GM23248 (cell line): ENCODE results near the gene GMEB2.

Source experiments
- EZH2 ChIP-seq: fragments of 200-600 bp; sonication (generic); IDR thresholded peaks from 2 replicates; pipeline ENCODE4 v1.6.1; 2018; ENCODE audit warnings: antibody characterized with exemption, mild to moderate bottlenecking; ENCODE audit not compliant: insufficient read depth, poor library complexity, severe bottlenecking
- EZH2phosphoT487 ChIP-seq: fragments of 200-600 bp; sonication (generic); IDR thresholded peaks from 2 replicates; pipeline ENCODE4 v1.6.1; 2018; ENCODE audit warnings: antibody characterized with exemption, moderate library complexity, mild to moderate bottlenecking, low read depth; ENCODE audit not compliant: insufficient read depth

GRCh38 chr20:63548542-63548941 lies 78.4 kb downstream of the GMEB2 start:
- no peak for TF ChIP-seq EZH2
- no peak for TF ChIP-seq EZH2phosphoT487
